GM12874 (cell line): ENCODE data around the gene ZNF616.

ENCODE experiments used
- CTCF ChIP-seq: IDR thresholded peaks from 2 replicates; pipeline ENCODE4 v1.5.1; 2011; ENCODE audit warnings: low read depth, mild to moderate bottlenecking, control low read depth, low read length, moderate library complexity; ENCODE audit not compliant: insufficient read depth

The ZNF616 gene

GRCh38 chr19:52170863-52171320 is 31.2 kb upstream of the ZNF616 start:
- no peak for TF ChIP-seq CTCF

- no peak for TF ChIP-seq CTCF
Measured at GRCh38 chr19:52170304-52170703, 30.6 kb upstream of the ZNF616 start.

DNA sequence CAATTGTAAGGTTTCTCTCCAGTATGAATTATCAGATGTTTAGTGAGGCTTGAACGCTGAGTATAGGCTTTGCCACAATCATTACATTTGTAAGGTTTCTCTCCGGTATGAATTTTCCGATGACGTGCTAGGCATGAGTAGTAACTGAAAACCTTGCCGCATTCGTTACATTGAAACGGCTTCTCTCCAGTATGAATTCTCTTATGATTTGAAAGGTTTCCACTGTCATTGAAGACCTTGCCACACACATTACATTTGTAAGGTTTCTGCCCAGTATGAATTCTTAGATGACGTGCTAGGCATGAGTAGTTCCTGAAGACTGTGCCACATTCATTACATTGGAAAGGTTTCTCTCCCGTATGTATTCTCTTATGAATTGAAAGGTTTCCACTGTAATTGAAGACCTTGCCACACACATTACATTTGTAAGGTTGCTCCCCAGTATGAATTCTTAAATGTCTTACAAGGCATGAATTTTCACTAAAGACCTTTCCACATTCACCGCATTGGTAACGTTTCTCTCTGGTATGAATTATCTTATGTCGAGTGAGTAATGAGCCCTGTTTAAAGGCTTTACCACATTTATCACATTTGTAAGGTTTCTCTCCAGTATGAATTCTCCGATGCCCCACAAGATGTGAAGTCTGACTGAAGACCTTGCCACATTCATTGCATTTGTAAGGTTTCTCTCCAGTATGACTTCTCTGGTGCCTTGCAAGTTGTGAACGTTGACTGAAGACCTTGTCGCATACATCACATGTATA is 16.0 kb upstream of the ZNF616 start:
- TF ChIP-seq CTCF = no peak

- no peak for TF ChIP-seq CTCF
Measured at GRCh38 chr19:52148256-52148655, 8.5 kb upstream of the ZNF616 start.

- no peak for TF ChIP-seq CTCF
Measured at GRCh38 chr19:52142001-52142595, 2.4 kb upstream of the ZNF616 start.

DNA sequence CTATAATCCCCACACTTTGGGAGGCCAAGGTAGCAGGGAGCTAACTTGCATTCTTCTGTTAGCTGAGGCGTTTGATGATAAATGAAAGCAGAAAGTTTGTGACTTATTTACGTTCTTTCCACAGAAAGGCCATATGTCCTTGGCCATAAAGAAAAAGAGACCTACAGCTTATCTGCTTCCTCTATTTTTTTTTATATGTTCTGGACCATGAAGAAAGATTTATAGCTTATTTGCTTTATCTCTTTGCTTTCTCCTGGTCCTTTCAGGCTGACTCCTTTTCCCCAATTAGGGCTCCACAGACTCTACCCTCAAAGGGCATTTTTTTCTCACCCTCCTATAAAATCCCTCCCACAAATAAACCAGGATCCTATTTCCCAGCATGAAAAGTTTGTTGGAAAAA is 1.5 kb upstream of the ZNF616 start:
- TF ChIP-seq CTCF = no peak

- TF ChIP-seq CTCF = no peak
Measured at GRCh38 chr19:52140032-52140710, 433 bp upstream of the ZNF616 start.
